ENCODE results near the gene DNAJC5.
"Not testable (repeated sequence)": the region's sequence is repeated elsewhere in the genome, so short reads cannot be mapped to it uniquely, and the experiment has no call there.

DNAJC5 gene

GRCh38 chr20:63894358-63895201 is at the start of gene DNAJC5:
TSS of gene DNAJC5 (plus strand) at chr20:63895126. CDS start at chr20:63928346, 33,220 bp downstream.
- DNase-seq, result peak; percentile 97

- DNase-seq, result no peak
Observed at GRCh38 chr20:63846128-63846771, 48.7 kb upstream of the DNAJC5 start.

GRCh38 chr20:63846888-63847236 is 48.1 kb upstream of the DNAJC5 start:
- no peak for DNase-seq

- DNase-seq, result no peak
Observed at GRCh38 chr20:63847237-63848002, 47.5 kb upstream of the DNAJC5 start.

GRCh38 chr20:63848003-63848911 is 46.7 kb upstream of the DNAJC5 start:
- DNase-seq, result no peak

GRCh38 chr20:63850689-63851547 is 44.0 kb upstream of the DNAJC5 start:
- no peak for DNase-seq

- not testable (repeated sequence) for DNase-seq
Observed at GRCh38 chr20:63851548-63851943, 43.4 kb upstream of the DNAJC5 start.

- DNase-seq, result not testable (repeated sequence)
Observed at GRCh38 chr20:63853733-63854068, 41.2 kb upstream of the DNAJC5 start.

GRCh38 chr20:63854069-63854765 is 40.7 kb upstream of the DNAJC5 start:
- no peak for DNase-seq

GRCh38 chr20:63854766-63855362 is 40.1 kb upstream of the DNAJC5 start:
- no peak for DNase-seq

GRCh38 chr20:63855363-63856097 is 39.4 kb upstream of the DNAJC5 start:
- no peak for DNase-seq

GRCh38 chr20:63856098-63856511 is 38.8 kb upstream of the DNAJC5 start:
- DNase-seq, result no peak

GRCh38 chr20:63857764-63858392 is 37.0 kb upstream of the DNAJC5 start:
- DNase-seq, result no peak

GRCh38 chr20:63858393-63859165 is 36.3 kb upstream of the DNAJC5 start:
- peak; percentile 15 for DNase-seq

- no peak for DNase-seq
Observed at GRCh38 chr20:63859166-63859699, 35.7 kb upstream of the DNAJC5 start.

- no peak for DNase-seq
Observed at GRCh38 chr20:63860325-63861051, 34.4 kb upstream of the DNAJC5 start.

GRCh38 chr20:63861365-63861934 is 33.5 kb upstream of the DNAJC5 start, which contains the start of gene ABHD16B:
TSS of gene ABHD16B (plus strand) at chr20:63861498. CDS start at chr20:63861541, 43 bp downstream.
- DNase-seq, result no peak
